Measurements from ENCODE around the gene ZNF483.

- TF ChIP-seq, protein P1, sequence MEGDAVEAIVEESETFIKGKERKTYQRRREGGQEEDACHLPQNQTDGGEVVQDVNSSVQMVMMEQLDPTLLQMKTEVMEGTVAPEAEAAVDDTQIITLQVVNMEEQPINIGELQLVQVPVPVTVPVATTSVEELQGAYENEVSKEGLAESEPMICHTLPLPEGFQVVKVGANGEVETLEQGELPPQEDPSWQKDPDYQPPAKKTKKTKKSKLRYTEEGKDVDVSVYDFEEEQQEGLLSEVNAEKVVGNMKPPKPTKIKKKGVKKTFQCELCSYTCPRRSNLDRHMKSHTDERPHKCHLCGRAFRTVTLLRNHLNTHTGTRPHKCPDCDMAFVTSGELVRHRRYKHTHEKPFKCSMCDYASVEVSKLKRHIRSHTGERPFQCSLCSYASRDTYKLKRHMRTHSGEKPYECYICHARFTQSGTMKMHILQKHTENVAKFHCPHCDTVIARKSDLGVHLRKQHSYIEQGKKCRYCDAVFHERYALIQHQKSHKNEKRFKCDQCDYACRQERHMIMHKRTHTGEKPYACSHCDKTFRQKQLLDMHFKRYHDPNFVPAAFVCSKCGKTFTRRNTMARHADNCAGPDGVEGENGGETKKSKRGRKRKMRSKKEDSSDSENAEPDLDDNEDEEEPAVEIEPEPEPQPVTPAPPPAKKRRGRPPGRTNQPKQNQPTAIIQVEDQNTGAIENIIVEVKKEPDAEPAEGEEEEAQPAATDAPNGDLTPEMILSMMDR (conservative IDR thresholded peaks at IDR 0.05; ENCODE audit: low read length): no peak
- TF ChIP-seq EZH2phosphoT487 (IDR thresholded peaks at IDR 0.05; ENCODE audit: borderline replicate concordance, low read depth, low read length): no peak
Observed at GRCh38 chr9:111613436-111614040, 88.6 kb downstream of the ZNF483 start.

All from OCI-LY7 (cell line).